Stimulated activated CD8-positive, alpha-beta memory T cell treated with anti-CD3 and anti-CD28 coated beads, Interleukin-7, amount 100 ng/mL, for 48 hours (primary cell): ENCODE results near the gene HES5.
"Not testable (repeated sequence)": the region's sequence is repeated elsewhere in the genome, so short reads cannot be mapped to it uniquely, and the experiment has no call there.

Source experiments
- DNase-seq, 2 donors: peaks; one replicate each; pipeline ENCODE4 v3.0.0-alpha.2; 2020; ENCODE audit warnings: low read depth in 1 of 2; ENCODE audit errors: extremely low read depth in 1 of 2

Gene HES5

GRCh38 chr1:2529784-2530512 lies at the start of gene HES5:
Gene HES5 (minus strand): TSS chr1:2530263. CDS start chr1:2530164, 99 bp downstream.
- no peak for DNase-seq

GRCh38 chr1:2578758-2579118 lies 48.7 kb upstream of the HES5 start:
- DNase-seq, result no peak

GRCh38 chr1:2577565-2578075 lies 47.6 kb upstream of the HES5 start:
- DNase-seq, result not testable (repeated sequence)

- no peak for DNase-seq
Measured at GRCh38 chr1:2575801-2576663, 46.0 kb upstream of the HES5 start.

GRCh38 chr1:2574350-2574749 lies 44.3 kb upstream of the HES5 start:
- DNase-seq, result no peak

GRCh38 chr1:2573250-2573920 lies 43.3 kb upstream of the HES5 start:
- DNase-seq, result no peak

GRCh38 chr1:2571348-2571747 lies 41.3 kb upstream of the HES5 start:
- DNase-seq, result no peak

- DNase-seq, result no peak
Measured at GRCh38 chr1:2570332-2570731, 40.3 kb upstream of the HES5 start.

GRCh38 chr1:2569703-2570102 lies 39.6 kb upstream of the HES5 start:
- DNase-seq, result not testable (repeated sequence)

- DNase-seq, result no peak
Measured at GRCh38 chr1:2569060-2569459, 39.0 kb upstream of the HES5 start.

GRCh38 chr1:2568187-2568816 lies 38.2 kb upstream of the HES5 start:
- not testable (repeated sequence) for DNase-seq

GRCh38 chr1:2567083-2567679 lies 37.1 kb upstream of the HES5 start:
- no peak for DNase-seq

GRCh38 chr1:2566101-2567045 lies 36.3 kb upstream of the HES5 start:
- no peak for DNase-seq

- DNase-seq, result no peak
Measured at GRCh38 chr1:2564815-2565374, 34.8 kb upstream of the HES5 start.

GRCh38 chr1:2564006-2564814 lies 34.1 kb upstream of the HES5 start:
- no peak for DNase-seq

GRCh38 chr1:2563205-2563604 lies 33.1 kb upstream of the HES5 start:
- DNase-seq, result no peak

GRCh38 chr1:2561898-2562895 lies 32.1 kb upstream of the HES5 start:
- no peak for DNase-seq
